Suprapubic skin (tissue), 4 donors: ENCODE measurements around the gene SEMA3D.

ENCODE experiments used
- CTCF ChIP-seq, 2 donors: fragments of 200-600 bp in 1 of 2; fragments of 450-650 bp in 1 of 2; sonication (generic) in 1 of 2; IDR thresholded peaks; one replicate each; pipeline ENCODE4 v1.5.1; 2016 to 2019; ENCODE audit warnings: antibody characterized with exemption in 2 of 2, mild to moderate bottlenecking in 1 of 2, moderate library complexity in 1 of 2
- EP300 ChIP-seq: sonication (generic); formaldehyde crosslinking; IDR thresholded peaks from one replicate; pipeline ENCODE4 v1.6.1; 2017; ENCODE audit warnings: antibody characterized with exemption
- POLR2A ChIP-seq, 2 donors: fragments of 450-650 bp; IDR thresholded peaks; one replicate each; pipeline ENCODE4 v1.6.1; 2017; ENCODE audit warnings: antibody characterized with exemption in 2 of 2, mild to moderate bottlenecking in 2 of 2, moderate library complexity in 2 of 2
- POLR2AphosphoS5 ChIP-seq, 3 donors: sonication (generic); formaldehyde crosslinking; IDR thresholded peaks; one replicate each; pipeline ENCODE4 v1.6.1; 2017; ENCODE audit warnings: antibody characterized with exemption in 3 of 3

GRCh38 chr7:85213500-85213899 lies 26.6 kb upstream of the SEMA3D start:
- TF ChIP-seq CTCF (IDR thresholded peaks at IDR 0.05): no peak
- no peak for TF ChIP-seq EP300
- no peak for TF ChIP-seq POLR2AphosphoS5 (IDR thresholded peaks at IDR 0.05)
- no peak for TF ChIP-seq POLR2A (IDR thresholded peaks at IDR 0.05)
